NOMO-1 treated with DMSO at 0.1 percent for 48 hours (cell line): Measurements from ENCODE around the gene PEX10.

Source experiments
- DNase-seq: peaks from one replicate; lab custom pipeline; 2025; ENCODE audit not compliant: unreplicated experiment; lab: John Stamatoyannopoulos, UW

PEX10 gene

DNA sequence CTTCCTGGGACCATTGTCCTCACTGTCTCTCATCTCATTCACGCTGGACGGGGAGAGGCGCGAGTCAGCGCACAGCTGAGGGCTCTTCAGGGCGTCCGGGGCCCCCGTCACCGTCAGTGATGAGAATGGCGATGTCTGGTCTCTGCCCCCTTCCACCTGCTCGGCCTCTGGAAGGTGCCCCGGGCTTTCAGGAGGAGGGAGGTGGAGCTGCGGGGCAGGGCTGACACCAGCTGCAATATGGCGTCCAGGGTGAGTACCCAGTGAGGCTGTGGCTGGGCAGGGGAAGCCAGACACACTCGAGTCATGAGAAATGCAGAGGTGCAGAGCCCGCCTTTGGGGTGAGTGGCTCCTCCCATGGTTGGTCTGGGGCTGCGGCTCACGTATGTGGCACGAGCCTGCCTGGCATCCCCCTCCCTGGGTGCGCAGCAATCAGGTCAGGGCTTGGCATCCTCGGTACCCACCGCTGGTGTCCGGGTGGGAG, 36.1 kb downstream of the PEX10 start:
- DNase-seq = no peak

DNA sequence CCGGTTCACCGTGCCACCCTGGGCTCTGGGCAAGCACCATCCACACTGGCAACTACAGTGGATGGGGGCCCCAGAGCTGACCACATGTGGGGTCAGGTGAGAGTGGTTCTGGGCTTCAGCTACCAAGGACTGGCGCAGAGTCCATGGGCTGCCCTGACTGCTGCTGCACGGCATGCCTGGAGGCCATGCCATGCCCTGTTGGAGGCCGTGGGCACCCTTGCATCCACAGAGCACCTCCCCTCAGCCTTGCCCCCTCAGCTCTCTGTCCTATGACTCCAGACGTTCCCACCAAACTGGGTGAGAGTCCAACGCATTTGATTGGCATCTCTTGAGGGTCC, 36.5 kb downstream of the PEX10 start:
- no peak for DNase-seq

DNA sequence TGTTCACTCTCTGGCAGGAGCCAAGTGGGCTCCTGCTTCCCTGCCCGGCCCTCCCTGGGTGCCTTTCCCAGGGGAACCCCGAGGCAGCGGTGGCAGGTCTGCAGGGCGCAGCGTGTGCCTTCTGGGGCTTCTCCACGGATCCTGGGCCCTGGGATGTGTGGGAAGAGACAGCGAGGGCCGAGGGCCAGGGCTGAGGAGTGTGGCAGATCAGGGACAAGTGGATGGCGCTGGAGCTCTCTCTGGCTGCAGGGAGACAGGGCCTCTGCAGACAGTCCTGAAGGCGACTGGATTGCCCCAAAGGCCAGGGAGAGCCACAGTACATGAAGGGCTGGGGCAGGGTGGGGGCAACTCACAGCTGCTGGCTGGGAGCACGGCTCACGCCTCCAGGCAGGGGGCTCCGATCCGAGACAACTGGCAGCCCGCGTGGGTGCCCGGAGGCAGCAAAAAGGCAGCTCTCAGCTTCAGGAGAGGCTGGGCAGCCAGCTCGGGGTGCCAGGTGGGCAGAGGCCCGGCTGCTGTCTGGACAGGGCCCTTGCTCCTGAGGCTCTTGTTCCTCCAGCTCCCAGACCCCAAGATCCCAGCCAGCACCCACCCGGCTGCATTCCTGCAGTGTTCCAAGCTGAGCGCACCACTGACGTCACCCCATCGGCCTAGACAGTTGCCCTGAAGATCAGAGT, 37.0 kb downstream of the PEX10 start:
- no peak for DNase-seq

DNA sequence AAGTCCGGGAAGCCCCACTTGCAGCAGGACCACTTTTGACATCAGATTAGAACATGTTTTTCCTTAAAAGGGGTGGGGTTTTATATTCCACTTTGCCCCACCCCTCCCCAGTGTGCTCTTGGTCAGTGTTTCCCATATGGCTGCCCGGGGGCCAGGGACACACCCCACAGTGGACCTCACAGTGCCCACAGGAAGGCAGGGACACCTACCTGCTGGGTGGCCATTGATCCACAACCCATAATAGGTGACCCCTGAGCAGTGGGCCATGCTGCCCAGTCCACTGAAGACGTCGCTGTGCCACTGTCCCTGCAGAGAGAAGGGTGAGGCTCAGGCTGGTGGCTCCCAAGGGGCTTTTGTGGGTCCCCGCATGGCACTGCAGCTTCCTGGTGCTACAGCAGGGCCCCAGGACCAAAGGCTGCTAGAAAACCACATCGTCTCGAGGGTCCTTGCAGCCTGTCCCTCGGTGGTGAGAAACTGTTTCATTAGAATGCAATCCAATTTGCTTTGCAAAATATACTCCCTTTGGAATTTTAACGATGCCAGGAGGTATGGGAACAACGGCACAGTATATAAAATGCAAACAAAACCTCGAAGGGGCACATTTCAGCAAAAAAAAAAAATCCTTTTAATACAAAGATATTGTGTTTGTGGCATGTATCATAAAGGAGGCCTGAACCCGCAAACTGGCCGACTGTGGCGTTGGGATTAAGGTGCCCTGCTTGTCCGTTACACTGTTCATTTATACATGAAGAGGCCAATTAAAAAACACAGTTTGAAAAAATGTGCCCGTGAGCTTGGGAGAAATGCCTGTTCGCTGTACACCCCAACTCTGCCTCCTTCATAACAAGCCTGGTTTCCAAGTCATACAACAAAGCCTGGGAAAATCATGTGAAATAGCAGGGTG, 37.9 kb downstream of the PEX10 start:
- DNase-seq = no peak

DNA sequence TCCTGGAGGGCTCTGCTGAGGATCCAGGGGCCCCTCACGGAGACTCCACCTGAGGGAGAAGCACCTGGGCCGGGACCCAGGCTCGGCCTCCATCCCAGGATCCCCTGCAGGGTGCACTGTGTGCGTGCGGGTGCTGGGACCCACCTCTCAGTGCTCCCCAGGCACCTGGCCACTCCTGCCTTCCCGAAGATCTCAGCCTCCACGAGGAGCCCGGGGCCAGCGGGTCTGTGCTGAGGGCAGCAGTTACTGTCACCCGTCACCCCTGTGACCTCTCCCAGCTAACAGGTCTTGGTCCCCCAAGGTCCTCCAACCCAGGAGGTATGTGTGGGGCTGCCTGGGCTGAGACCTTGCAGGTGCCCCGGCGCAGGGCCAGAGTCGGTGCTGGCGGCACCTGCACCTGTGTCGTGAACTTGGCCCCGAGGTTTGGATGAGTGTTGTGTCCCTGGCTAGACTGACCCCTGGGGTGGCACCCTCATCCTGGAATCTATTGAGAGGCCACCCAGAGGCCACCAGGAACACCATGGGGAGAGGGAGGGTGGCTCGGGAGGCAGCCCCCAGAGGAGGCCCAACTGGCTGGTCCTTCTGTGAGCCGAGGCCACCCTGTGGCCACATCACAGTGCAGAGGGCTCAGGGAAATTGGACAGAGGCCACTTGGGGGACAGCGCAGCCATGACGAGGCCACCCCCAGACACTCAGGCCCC, 38.7 kb downstream of the PEX10 start:
- DNase-seq = no peak

DNA sequence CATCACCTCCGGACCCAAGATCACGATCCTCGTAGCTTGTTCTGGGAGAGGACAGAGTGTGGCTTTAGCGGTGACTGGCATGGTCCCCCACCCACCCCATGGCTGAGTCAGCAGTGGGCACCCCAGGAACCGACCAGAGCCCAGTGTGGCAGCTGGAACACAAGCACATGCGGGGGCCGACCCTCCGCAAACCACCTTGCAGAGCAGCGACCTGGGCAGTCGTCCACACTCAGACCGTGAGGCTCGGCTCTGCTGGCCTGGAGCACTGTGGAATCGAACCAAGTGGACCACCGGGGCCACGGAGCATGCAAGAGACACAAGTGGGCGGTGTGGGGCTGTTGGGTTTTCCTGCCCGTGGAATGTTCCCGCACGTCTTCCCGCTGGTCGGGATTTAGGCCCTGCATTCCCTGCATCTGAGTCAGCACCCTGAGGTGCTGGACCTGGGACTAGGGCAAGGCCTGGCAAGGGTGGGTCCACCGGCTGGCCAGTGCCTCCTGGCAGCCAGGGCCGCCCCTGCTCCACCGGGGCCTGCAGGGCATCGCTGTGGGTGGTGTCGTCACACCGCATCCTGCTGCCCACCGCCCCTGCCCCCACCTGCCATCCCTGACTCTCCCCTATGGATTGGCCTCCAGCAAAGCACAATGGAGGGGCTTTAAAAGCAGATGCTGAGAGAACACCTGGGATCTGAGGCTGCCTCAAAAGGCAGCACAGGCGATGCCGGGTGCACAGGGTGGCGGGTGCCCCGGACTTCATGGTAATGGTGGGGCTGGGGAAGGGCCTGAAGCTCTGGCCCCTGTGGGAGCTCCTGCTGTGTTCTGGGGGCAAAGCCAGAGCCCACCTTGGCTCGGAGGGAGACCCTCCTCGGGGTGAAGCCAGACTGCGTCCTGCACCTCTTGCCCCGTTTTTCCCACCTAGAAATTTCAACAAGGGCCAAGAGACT, 39.5 kb downstream of the PEX10 start:
- DNase-seq = no peak

DNA sequence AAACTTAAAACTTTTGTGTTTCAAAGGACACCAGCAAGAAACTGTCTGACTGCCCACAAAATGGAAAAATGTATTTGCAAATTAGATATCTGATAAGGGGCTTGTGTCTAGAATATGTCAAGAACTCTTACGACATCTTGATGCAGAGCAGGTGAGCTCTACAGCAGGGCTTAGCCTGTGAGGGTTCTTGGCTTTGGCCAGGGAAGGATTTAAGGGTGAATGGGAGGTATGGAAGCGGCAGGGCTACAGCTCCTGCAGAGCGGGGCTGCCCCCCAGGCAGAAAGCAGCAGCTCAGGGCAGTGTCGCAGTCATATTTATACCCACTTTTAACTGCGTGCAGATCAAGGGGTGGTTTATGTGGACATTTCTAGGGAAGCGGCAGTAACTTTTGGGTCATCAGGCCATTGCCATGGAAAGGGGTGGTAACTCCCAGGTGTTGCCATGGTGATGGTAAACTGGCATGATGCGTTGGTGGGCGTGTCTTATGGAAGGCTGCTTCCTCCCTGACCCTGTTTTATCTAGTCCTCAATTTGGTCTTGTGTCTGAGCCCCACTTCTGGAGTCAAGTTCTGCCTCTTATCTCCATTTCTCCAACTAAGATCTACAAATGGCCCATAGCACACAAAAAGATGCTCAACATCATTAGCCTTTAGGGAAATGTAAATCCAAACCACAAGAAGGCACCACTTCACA, 44.2 kb downstream of the PEX10 start:
- DNase-seq = no peak

DNA sequence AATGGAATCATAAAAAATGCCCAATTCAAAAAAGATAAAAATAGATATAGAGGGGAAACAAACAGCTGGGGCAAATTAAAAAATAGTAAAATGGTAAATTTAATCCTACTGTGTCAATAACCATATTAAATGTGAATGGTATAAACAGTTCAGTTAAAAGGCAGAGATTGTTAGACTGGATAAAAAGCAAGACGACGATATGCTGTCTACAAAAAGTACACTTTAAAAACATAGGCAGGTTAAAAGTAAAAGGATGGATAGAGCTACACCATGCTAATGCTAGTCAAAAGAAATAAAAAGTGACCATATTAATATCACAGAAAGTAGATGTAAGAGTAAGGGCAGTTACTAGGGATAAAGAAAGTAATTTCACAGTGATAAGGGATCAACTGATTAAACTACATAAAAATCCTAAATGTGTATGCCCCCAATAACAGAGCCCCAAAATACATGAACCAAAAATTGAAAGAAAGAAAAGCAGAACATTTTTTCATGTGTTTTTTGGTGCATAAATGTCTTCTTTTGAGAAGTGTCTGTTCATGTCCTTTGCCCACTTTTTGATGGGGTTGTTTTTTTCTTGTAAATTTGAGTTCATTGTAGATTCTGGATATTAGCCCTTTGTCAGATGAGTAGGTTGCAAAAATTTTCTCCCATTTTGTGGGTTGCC, 48.4 kb downstream of the PEX10 start:
- no peak for DNase-seq

DNA sequence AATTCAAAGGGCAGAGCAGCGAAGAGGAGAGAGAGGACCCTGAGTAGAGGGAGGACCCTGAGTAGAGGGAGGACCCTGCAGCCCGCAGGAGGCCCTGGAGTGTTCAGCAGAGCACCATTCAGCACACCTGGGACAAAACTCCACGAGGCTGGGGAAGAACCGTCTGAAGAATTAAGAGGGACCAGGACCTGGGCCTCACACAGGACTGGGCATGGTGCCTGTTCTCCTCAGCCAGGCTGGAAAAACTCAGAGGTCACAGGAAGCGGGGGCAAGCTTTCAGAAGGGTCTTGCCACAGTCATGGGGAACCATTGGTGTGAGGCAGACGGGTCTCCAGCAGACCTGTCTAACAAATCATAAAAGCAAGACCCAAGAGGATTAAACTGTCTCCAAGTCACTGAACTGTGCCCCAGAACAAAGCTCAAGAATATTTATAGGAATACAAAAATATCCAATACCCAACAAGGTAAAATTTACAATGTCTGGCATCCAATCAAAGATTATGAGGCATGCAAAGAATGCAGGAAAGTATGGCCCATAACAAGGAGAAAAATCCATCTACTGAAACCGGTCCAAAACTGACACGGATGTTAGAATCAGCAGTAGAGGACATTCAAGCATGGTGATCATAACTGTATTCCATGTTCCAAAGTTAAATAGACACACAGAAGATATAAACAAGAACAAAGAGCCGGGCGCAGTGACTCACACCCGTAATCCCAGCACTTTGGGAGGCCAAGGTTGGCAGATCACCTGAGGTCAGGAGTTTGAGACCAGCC, 51.6 kb downstream of the PEX10 start:
- no peak for DNase-seq

DNA sequence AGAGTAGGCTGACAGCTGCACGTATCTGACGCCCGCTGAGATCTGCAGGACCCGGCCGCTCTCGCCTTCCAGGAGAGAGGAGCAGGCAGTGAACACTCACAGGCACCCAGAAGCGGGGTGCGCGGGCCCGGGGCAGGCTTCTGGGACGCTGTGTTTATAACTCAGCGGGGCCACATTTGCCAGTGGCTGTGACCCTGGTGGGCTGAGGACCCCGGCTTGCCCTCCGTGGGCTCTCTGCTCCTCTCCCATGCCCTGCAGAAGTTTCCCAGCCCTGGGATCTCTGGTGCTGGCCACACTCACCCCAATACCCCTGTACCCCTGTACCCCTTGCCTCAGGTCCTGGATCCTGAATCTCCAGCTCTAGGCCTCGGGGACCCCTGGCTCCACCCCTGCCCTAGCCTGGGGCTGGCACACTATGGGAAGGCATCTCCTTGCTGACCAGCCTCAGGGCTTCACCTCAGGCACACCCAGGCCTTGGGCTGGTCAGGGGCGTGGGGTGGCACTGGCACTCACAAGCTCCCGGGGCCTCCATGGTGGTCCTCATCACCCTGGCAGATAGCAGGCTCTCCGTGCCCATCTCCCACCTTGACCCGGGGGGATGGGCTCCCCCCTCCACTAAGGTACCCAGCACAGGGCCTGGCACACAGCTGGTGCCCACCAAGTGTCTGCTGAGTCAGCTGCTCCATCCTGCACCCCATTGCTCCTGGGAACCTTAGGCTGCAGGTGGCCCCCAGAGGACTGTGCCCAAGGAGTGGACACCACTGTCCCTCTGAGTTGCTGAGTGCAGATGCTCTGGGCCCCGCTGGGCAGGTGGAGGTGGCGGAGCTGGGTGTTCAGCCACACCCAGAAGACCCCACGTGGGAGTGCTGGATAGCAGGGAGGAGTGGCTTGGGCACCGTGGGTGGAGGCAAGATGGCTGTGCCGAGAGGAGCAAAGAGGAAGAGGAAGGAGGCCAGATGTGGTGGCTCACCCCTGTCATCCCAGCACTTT, 53.4 kb downstream of the PEX10 start:
- DNase-seq = no peak

DNA sequence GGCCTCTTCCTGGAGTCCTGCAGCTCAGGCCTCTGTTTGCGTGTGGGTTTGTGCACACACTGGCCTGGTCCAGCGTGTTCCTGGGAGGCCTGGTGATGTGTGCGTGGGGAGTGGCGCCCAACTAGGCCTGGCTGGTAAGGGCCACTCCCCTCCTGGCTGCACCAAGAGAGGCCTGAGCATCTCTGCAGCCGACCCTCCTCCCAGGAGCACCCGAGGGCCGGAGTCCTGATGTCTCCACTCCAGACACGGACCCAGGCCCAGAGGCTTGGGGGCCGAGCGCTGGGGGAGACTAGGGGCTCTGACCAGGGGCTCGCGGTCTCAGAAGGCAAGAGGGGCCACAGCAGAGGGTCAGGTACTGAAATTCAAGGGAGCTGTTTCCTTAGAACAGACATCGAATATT, 54.3 kb downstream of the PEX10 start:
- no peak for DNase-seq

DNA sequence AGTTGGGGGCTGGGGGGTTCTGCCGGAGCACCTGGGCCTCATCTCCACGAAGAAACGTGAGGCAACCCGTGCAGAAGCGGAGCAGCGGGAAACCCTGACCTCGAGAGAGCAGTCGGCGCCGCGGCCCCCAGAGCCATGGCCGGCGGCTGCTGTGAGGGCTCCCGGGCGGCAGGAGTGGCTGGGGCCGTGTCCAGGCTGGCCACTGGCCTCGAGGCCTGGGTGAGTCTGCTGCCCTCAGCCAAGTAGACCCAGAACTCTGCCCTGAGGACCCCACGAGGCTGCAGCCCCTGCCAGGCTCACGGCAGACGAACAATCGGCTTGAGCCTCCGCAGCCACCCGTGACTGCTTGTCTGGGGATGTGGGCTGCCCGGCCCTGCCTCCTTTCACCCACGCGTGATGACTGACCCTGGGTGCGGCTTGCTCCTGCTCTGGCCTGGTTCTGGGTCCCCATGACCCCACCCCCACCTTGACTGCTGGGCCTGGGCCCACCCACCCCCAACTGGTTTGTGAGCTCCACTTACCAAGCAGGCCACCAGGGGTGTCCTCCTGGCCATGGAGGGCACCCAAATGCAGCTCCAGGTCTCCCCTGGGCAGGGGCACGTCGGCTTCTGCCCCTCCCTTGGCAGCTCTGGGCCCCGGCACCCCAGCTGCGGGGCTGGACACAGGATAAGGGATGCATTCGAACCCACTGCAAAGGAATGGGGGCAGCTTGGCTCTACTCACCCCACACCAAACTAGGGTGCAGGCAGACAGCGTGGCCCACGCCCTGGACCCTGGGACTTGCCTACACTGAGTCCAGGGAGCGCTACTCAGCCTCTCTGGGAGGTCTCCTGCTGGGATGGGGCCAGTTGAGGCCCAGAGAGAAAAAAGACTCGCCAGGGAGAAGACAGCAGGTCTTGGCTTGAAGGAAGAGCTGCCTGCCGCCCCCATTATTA, 55.2 kb downstream of the PEX10 start:
- DNase-seq = no peak

DNA sequence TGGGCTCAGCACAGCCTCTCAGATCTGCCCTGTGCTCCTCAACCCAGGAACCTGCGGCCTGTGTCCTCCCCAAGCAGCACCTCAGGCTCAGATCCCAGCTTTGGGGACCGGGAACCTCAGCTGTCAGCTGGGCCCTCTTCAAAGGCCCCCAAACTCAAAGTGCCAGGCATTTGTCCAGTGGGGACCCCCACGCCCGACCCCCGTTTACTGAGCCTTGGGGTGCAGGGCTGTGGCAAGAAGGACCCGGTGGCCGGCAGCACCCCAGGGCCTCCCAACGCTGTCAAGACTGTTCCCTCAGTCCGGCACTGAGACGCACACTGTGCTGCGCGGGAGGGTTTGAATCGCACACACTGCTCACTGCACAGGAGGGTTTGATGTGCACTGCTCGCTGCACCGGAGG, 56.0 kb downstream of the PEX10 start:
- DNase-seq = no peak

DNA sequence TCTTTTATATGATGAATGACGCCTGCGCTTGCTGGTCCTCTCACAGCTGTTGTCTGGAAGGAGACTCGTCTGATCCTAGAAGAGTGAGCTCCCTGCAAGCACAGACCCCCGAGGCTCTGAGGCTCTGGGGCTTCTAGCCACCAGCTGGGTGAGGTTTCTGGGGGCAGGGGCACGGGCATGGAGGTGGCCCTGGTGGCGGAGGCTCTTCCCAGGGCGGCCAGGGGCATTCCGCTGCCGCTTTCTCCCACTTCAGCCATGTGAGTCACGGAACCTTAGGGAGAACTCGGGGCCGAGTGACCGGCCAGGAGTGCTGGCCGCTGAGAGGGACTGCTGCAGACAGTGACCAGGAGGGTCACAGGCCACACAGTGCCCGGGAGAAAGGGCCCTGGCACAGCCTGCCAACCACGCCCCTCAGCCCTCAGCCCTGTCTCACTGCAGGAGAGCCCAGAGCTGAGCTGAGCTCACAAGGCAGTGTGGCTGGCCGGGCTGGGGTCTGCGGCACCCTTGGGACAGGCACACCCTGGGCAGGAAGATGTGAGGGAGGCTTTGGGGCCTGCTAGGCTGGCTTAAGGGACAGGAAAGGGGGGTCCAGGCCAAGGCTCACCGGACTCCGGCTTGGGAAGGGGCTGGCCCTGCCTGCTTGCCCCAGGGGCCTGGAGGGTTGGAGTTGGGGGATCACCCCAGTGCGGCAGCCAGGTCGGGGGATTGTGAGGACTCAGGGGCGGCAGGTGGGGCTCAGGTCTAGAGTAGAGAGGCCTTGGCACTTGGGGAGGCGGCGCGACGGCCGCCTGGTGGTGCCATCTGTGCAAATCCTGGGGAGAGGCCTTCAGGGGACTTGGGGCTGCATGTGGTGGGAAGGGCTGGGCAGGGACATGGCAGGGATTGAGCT, 56.7 kb downstream of the PEX10 start:
- DNase-seq = no peak

DNA sequence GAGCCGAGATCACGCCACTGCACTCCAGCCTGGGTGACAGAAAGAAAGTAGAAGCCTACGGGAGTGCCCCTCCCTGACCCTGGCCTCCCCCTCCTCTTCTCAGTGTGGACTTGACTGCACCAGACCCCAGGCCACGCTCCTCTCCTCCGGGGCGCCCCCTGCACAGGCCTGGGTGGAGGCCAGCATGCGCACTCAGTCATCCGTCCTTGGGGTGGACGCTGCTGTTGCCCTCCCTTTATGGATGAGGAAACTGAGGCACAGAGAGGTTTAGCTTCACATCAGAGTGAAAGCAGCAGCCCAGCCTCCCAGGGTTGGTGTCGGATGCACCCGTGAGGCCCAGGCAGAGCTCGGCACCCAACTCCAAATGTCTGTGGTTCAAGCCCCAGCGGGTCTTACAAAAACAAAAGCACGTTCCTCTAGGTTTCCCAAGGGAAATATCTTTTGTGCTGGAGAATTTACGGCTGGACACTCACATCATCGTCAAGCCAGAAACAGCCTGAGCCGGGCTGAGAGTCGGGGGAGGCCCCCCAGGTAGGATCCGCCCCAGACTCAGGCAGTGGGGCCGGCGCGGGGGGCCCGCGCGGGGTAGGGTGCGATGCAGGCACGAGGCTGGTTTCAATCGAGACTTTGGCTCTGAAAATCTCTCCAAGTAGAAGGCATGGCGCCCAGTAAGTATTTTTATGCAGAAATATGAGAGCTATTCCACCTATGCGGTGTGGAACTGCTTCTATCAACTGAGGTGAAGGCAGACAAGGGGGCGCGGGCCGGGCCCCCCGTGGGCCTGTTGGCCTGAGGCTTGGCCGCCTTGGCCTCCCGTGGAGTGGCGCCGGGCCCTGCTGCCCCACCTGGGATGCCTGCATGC, 57.6 kb downstream of the PEX10 start:
- no peak for DNase-seq
